GM12878 (cell line): ENCODE data around the gene GALNT11.

Experiments used
- CTCF ChIP-seq, 3 experiments: IDR thresholded peaks in 2 of 3; conservative IDR thresholded peaks in 1 of 3; 2 replicates each; pipeline ENCODE4 v1.5.1; 2011; ENCODE audit warnings: low read depth in 3 of 3, low read length in 3 of 3, mild to moderate bottlenecking in 3 of 3, control low read depth in 2 of 3, moderate library complexity in 2 of 3, inconsistent platforms in 1 of 3, mixed read lengths in 1 of 3; ENCODE audit not compliant: control insufficient read depth in 2 of 3, insufficient read depth in 1 of 3; ENCODE audit errors: extremely low read depth in 1 of 3
- FOS ChIP-seq: IDR thresholded peaks from 3 replicates; pipeline ENCODE4 v1.6.1; 2011; ENCODE audit warnings: borderline replicate concordance; ENCODE audit not compliant: insufficient read length; ENCODE audit errors: extremely low read depth
- GABPA ChIP-seq: IDR thresholded peaks from 2 replicates; pipeline ENCODE4 v1.6.1; 2014; ENCODE audit warnings: antibody characterized with exemption, low read depth, mild to moderate bottlenecking, inconsistent platforms
- ZZZ3 ChIP-seq: IDR thresholded peaks from 2 replicates; pipeline ENCODE4 v1.6.1; 2011; ENCODE audit warnings: low read depth; ENCODE audit not compliant: control insufficient read depth, insufficient read length

DNA sequence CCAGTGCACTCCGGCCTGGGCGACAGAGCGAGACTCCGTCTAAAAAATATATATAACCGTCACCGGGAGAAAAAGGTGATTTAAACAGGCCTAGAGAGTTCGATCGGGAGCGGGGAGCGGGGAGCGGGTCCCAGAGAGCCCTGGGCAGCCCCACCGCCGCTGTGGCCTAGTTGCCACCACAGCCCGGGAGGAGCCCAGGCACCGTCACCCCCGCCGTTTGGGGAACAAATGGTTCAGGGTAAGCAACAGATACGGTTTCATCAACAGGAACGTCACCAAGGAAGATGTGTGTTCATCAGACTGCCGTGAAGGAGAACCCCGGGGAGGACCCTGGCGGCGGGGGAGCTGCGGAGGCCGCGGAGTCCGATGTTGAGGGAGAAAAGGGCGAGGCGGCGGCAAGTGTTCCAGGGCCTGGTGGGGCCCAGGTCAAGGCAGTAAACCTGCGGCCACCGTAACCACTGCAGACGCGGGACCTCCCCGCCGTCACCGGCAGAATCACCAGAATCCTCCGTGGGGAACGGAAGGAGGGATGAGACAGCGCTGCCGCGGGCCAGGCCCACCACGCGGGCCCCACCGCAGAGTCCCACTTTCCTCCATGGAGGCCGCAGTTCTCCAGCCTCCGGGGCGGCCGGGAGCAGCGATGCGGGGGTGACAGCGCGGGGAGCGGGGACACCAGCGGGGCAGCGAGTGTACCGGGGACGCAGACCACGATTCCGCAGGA is 103.4 kb downstream of the GALNT11 start:
- no peak for TF ChIP-seq ZZZ3
- no peak for TF ChIP-seq GABPA
- no peak for TF ChIP-seq CTCF (IDR thresholded peaks at IDR 0.05 in 2 of 3, conservative IDR thresholded peaks at IDR 0.05 in 1 of 3; ENCODE audit: control insufficient read depth in 2 of 3, extremely low read depth in 1 of 3, insufficient read depth in 1 of 3, low read depth in 3 of 3, low read length in 3 of 3)
- no peak for TF ChIP-seq FOS
